Neural progenitor cell (in vitro differentiated cells): ENCODE measurements around the gene SYNJ2. TPM values are rescaled to one million over a fixed set of nuclear protein-coding genes. Genes with fewer than 3 reads are reported as not detected.

Experiments used
- DNase-seq: peaks from one replicate; pipeline ENCODE4 v3.0.0-alpha.2; 2016; ENCODE audit warnings: low spot score
- H2AFZ ChIP-seq: fragments of 200-600 bp; sonication (generic); replicated peaks from 2 replicates; pipeline ENCODE4 v1.6.1; 2016; ENCODE audit warnings: antibody characterized with exemption
- H3F3A ChIP-seq: fragments of 200-600 bp; sonication (generic); 2 replicates; pipeline ENCODE4 v1.6.1; 2016; ENCODE audit warnings: antibody characterized with exemption, low read depth
- H3K27ac ChIP-seq: fragments of 200-600 bp; sonication (generic); 2 replicates; pipeline ENCODE4 v1.5.1; 2016; ENCODE audit warnings: mild to moderate bottlenecking
- H3K27me3 ChIP-seq: fragments of 200-600 bp; sonication (generic); 2 replicates; pipeline ENCODE4 v1.6.1; 2016; ENCODE audit warnings: mild to moderate bottlenecking, moderate library complexity
- H3K36me3 ChIP-seq: fragments of 200-600 bp; sonication (generic); 2 replicates; pipeline ENCODE4 v1.5.1; 2016
- H3K4me1 ChIP-seq: fragments of 200-600 bp; sonication (generic); 2 replicates; pipeline ENCODE4 v1.6.1; 2016; ENCODE audit warnings: mixed run types
- H3K4me2 ChIP-seq: fragments of 200-600 bp; sonication (generic); 2 replicates; pipeline ENCODE4 v1.6.1; 2016
- H3K4me3 ChIP-seq: fragments of 200-600 bp; sonication (generic); 2 replicates; pipeline ENCODE4 v1.5.1; 2016
- H3K79me2 ChIP-seq: fragments of 200-600 bp; sonication (generic); 2 replicates; pipeline ENCODE4 v1.6.1; 2016; ENCODE audit warnings: low read depth
- H3K9ac ChIP-seq: fragments of 200-600 bp; sonication (generic); 2 replicates; pipeline ENCODE4 v1.6.1; 2016
- H3K9me3 ChIP-seq: fragments of 200-600 bp; sonication (generic); 2 replicates; pipeline ENCODE4 v1.5.1; 2016; ENCODE audit warnings: low read depth
- H4K20me1 ChIP-seq: fragments of 200-600 bp; sonication (generic); 2 replicates; pipeline ENCODE4 v1.6.1; 2016; ENCODE audit warnings: low read depth
- H3K27ac Mint-ChIP-seq: 3 replicates; pipeline ENCODE4 v1.8.0; 2021; ENCODE audit warnings: mixed read lengths
- H3K27me3 Mint-ChIP-seq: 2 replicates; pipeline ENCODE4 v1.8.0; 2022; ENCODE audit warnings: low read depth, mild to moderate bottlenecking, inconsistent platforms, moderate library complexity, mixed read lengths; ENCODE audit not compliant: insufficient read depth
- H3K36me3 Mint-ChIP-seq: 3 replicates; pipeline ENCODE4 v1.8.0; 2021; ENCODE audit warnings: mixed read lengths
- H3K4me1 Mint-ChIP-seq: 3 replicates; pipeline ENCODE4 v1.8.0; 2021; ENCODE audit warnings: mixed read lengths
- H3K4me3 Mint-ChIP-seq: 3 replicates; pipeline ENCODE4 v1.8.0; 2021; ENCODE audit warnings: mild to moderate bottlenecking, moderate library complexity, mixed read lengths
- H3K9me3 Mint-ChIP-seq: 3 replicates; pipeline ENCODE4 v1.8.0; 2020; ENCODE audit warnings: mixed read lengths
- CTCF ChIP-seq: fragments of 200-600 bp; sonication (generic); IDR thresholded peaks from 2 replicates; pipeline ENCODE4 v1.5.1; 2017; ENCODE audit warnings: antibody characterized with exemption, mild to moderate bottlenecking
- EZH2 ChIP-seq: fragments of 200-600 bp; sonication (generic); IDR thresholded peaks from 2 replicates; pipeline ENCODE4 v1.6.1; 2017; ENCODE audit warnings: antibody characterized with exemption, mild to moderate bottlenecking, moderate library complexity
- EZH2phosphoT487 ChIP-seq: fragments of 200-600 bp; sonication (generic); IDR thresholded peaks from 2 replicates; pipeline ENCODE4 v1.6.1; 2017; ENCODE audit warnings: antibody characterized with exemption
- total RNA-seq: library from RNA; depleted of rRNA; stranded (reverse); fragments of >200 nt; gene quantifications from 2 replicates; pipeline ENCODE4 v1.2.3, GENCODE V29; 2015; ENCODE audit warnings: low replicate concordance

SYNJ2 gene
- total RNA-seq, 1 donor from 2014 or later, result 4.8 TPM

GRCh38 chr6:157943249-157943963 lies 38.3 kb upstream of the SYNJ2 start:
- peaks cover 35% of the 10 kb centered on the region for H3K36me3 Mint-ChIP-seq
- H3K36me3 ChIP-seq, result peaks cover 6% of the 10 kb centered on the region

GRCh38 chr6:157943964-157944283 lies 37.7 kb upstream of the SYNJ2 start:
- H3K4me1 ChIP-seq, result no peaks in the 10 kb centered on the region
- H3K9me3 ChIP-seq, result no peaks in the 10 kb centered on the region
- H3K36me3 ChIP-seq, result peaks cover under 1% of the 10 kb centered on the region
- peaks cover 4% of the 10 kb centered on the region for H3K9me3 Mint-ChIP-seq
- no peak overlapping the region for H3K4me3 ChIP-seq
- no peak for TF ChIP-seq EZH2
- TF ChIP-seq CTCF, result no peak
- H3K27ac ChIP-seq, result no peak overlapping the region
- no peak overlapping the region for H3K4me2 ChIP-seq
- no peaks in the 10 kb centered on the region for H3F3A ChIP-seq
- DNase-seq, result no peak
- H3K4me3 Mint-ChIP-seq, result no peak overlapping the region
- peaks cover 8% of the 10 kb centered on the region for H3K4me1 Mint-ChIP-seq
- H3K27me3 Mint-ChIP-seq, result no peaks in the 10 kb centered on the region
- no peak overlapping the region for H2AFZ ChIP-seq
- H3K36me3 Mint-ChIP-seq, result peaks cover 37% of the 10 kb centered on the region
- H3K27ac Mint-ChIP-seq, result no peak overlapping the region
- no peak overlapping the region for H3K9ac ChIP-seq
- no peaks in the 10 kb centered on the region for H4K20me1 ChIP-seq
- H3K27me3 ChIP-seq, result no peaks in the 10 kb centered on the region
- no peaks in the 10 kb centered on the region for H3K79me2 ChIP-seq

More at GRCh38 chr6:157943249-157943963, 38.3 kb upstream of the SYNJ2 start:
- TF ChIP-seq EZH2phosphoT487, result no peak
- TF ChIP-seq EZH2, result no peak
- TF ChIP-seq CTCF, result no peak
- no peak for DNase-seq
- Histone ChIP-seq H3K27ac (no peak overlapping the region), H3K9me3 (no peaks in the 10 kb centered on the region), H3K4me1 (no peaks in the 10 kb centered on the region), H3K27me3 (no peaks in the 10 kb centered on the region), H3K4me3 (no peak overlapping the region), H2AFZ (no peak overlapping the region), H3F3A (no peaks in the 10 kb centered on the region), H4K20me1 (no peaks in the 10 kb centered on the region), H3K4me2 (no peak overlapping the region), H3K79me2 (no peaks in the 10 kb centered on the region), H3K9ac (no peak overlapping the region)
- Mint-ChIP-seq H3K9me3 (no peaks in the 10 kb centered on the region), H3K4me3 (no peak overlapping the region), H3K27me3 (no peaks in the 10 kb centered on the region), H3K27ac (no peak overlapping the region), H3K4me1 (peaks cover 8% of the 10 kb centered on the region)

GRCh38 chr6:157944983-157945931 lies 36.4 kb upstream of the SYNJ2 start:
- no peaks in the 10 kb centered on the region for H3F3A ChIP-seq
- H3K79me2 ChIP-seq, result no peaks in the 10 kb centered on the region
- Mint-ChIP-seq H3K4me3 (no peak overlapping the region), H3K27me3 (no peaks in the 10 kb centered on the region), H3K27ac (no peak overlapping the region), H3K36me3 (peaks cover 32% of the 10 kb centered on the region), H3K4me1 (no peaks in the 10 kb centered on the region), H3K9me3 (peaks cover 14% of the 10 kb centered on the region)
- no peak for DNase-seq
- H3K9me3 ChIP-seq, result peaks cover 6% of the 10 kb centered on the region
- no peaks in the 10 kb centered on the region for H3K27me3 ChIP-seq
- H3K9ac ChIP-seq, result no peak overlapping the region
- no peaks in the 10 kb centered on the region for H3K4me1 ChIP-seq
- no peak overlapping the region for H2AFZ ChIP-seq
- no peak overlapping the region for H3K4me2 ChIP-seq
- no peaks in the 10 kb centered on the region for H4K20me1 ChIP-seq
- no peaks in the 10 kb centered on the region for H3K36me3 ChIP-seq
- TF ChIP-seq EZH2phosphoT487 (no peak), CTCF (no peak), EZH2 (no peak)
- H3K27ac ChIP-seq, result no peak overlapping the region
- H3K4me3 ChIP-seq, result no peak overlapping the region
